ENCODE measurements around the gene GPRC5C. TPM values are rescaled to one million over a fixed set of nuclear protein-coding genes. Genes with fewer than 3 reads are reported as not detected.

GPRC5C gene
- total RNA-seq, 6 experiments from 2014 or later: not detected

DNA sequence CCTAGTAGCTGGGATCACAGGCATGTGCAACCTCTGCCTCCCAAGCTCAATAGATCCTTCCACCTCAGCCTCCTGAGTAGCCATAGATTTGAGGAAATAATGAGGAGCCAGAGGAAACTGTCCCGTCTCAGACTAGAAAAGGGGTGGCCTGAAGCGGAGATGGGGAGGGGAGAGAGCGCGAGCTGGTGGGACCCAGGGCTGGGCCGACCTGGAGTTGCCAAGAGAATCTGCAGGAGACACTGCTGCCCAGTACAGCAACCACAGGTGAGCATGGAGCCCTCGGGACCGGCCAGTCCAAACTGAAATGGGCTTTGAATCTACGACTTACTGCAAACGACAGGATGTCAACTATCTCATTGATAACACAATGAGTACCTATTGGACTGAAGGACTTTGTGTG lies 58.8 kb downstream of the GPRC5C start:
- peaks cover 18% of the 10 kb centered on the region for H3K9me3 Mint-ChIP-seq
- TF ChIP-seq, protein P1, sequence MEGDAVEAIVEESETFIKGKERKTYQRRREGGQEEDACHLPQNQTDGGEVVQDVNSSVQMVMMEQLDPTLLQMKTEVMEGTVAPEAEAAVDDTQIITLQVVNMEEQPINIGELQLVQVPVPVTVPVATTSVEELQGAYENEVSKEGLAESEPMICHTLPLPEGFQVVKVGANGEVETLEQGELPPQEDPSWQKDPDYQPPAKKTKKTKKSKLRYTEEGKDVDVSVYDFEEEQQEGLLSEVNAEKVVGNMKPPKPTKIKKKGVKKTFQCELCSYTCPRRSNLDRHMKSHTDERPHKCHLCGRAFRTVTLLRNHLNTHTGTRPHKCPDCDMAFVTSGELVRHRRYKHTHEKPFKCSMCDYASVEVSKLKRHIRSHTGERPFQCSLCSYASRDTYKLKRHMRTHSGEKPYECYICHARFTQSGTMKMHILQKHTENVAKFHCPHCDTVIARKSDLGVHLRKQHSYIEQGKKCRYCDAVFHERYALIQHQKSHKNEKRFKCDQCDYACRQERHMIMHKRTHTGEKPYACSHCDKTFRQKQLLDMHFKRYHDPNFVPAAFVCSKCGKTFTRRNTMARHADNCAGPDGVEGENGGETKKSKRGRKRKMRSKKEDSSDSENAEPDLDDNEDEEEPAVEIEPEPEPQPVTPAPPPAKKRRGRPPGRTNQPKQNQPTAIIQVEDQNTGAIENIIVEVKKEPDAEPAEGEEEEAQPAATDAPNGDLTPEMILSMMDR (IDR thresholded peaks at IDR 0.05): no peak
- H3K36me3 Mint-ChIP-seq (ENCODE audit: low read depth): no peaks in the 10 kb centered on the region

GRCh38 chr17:74491626-74492025 lies 59.7 kb downstream of the GPRC5C start:
- Mint-ChIP-seq H3K36me3 (ENCODE audit: low read depth) (no peaks in the 10 kb centered on the region), H3K9me3 (peaks cover 14% of the 10 kb centered on the region), H3K4me3 (no peak overlapping the region), H3K27ac (no peak overlapping the region), H3K4me1 (ENCODE audit: low read depth) (no peaks in the 10 kb centered on the region), H3K27me3 (ENCODE audit: insufficient read depth) (no peaks in the 10 kb centered on the region)
- DNase-seq: no peak
- TF ChIP-seq, protein P1 (IDR thresholded peaks at IDR 0.05): no peak

More for the DNA sequence above, 58.8 kb downstream of the GPRC5C start:
- Mint-ChIP-seq H3K4me3 (no peak overlapping the region), H3K27ac (no peak overlapping the region), H3K27me3 (ENCODE audit: insufficient read depth) (no peaks in the 10 kb centered on the region), H3K4me1 (ENCODE audit: low read depth) (no peaks in the 10 kb centered on the region)
- DNase-seq: no peak

DNA sequence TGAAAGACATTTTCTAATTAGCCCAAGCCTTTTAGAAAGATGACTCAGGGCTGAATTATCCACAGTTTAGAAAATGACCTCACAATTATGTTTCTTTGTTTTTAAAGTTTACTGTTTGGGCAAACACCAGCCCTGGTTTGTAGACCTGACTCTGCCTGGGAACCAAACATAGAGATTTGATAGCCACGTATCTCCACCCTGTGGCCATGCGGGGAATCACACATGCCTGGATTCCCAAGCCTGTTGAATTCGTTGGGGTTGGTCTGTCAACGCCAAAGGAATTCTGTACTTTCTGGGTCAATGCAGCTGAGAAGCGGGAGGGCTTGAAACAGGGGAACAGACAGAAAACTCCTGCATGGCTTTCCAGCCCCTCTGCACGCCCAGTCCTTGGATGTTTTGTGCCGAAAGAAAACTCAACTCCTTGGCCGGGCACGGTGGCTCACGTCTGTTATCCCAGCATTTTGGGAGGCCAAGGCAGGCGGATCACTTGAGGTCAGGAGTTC lies 61.5 kb downstream of the GPRC5C start:
- Mint-ChIP-seq H3K9me3 (peaks cover 18% of the 10 kb centered on the region), H3K4me1 (ENCODE audit: low read depth) (no peaks in the 10 kb centered on the region), H3K36me3 (ENCODE audit: low read depth) (no peaks in the 10 kb centered on the region), H3K27ac (no peak overlapping the region), H3K27me3 (ENCODE audit: insufficient read depth) (no peaks in the 10 kb centered on the region), H3K4me3 (no peak overlapping the region)
- TF ChIP-seq, protein P1 (IDR thresholded peaks at IDR 0.05): peak; percentile 83
- DNase-seq: peak; percentile 48

Other genes starting within 250 kb of the GPRC5C start
- gene RPL38, start 228.4 kb upstream of the GPRC5C start, total RNA-seq (2021; fragmentation: NEBNext Ultra II Directional; extraction: Animal tissue kit (Norgen Biotek cat#: 25700)): 100 to 1,000 TPM; 660 to 867 (median 812) TPM
- gene TTYH2, start 218.5 kb upstream of the GPRC5C start, total RNA-seq (2021; fragmentation: NEBNext Ultra II Directional; extraction: Animal tissue kit (Norgen Biotek cat#: 25700)): 1 to 10 TPM; 1.2 to 2.7 (median 1.9) TPM
- not detected for gene DNAI2, start 157.9 kb upstream of the GPRC5C start, total RNA-seq (2021; fragmentation: NEBNext Ultra II Directional; extraction: Animal tissue kit (Norgen Biotek cat#: 25700))
- not detected for gene KIF19, start 105.9 kb upstream of the GPRC5C start, total RNA-seq (2021; fragmentation: NEBNext Ultra II Directional; extraction: Animal tissue kit (Norgen Biotek cat#: 25700))
- not detected for gene BTBD17, start 70.2 kb upstream of the GPRC5C start, total RNA-seq (2021; fragmentation: NEBNext Ultra II Directional; extraction: Animal tissue kit (Norgen Biotek cat#: 25700))
- gene GPR142, start 64.6 kb upstream of the GPRC5C start, total RNA-seq (2021; fragmentation: NEBNext Ultra II Directional; extraction: Animal tissue kit (Norgen Biotek cat#: 25700)): not detected
- gene CD300A, start 34.5 kb downstream of the GPRC5C start, total RNA-seq (2021; fragmentation: NEBNext Ultra II Directional; extraction: Animal tissue kit (Norgen Biotek cat#: 25700)): not detected
- not detected for gene CD300LB, start 99.4 kb downstream of the GPRC5C start, total RNA-seq (2021; fragmentation: NEBNext Ultra II Directional; extraction: Animal tissue kit (Norgen Biotek cat#: 25700))
- not detected for gene CD300C, start 114.0 kb downstream of the GPRC5C start, total RNA-seq (2021; fragmentation: NEBNext Ultra II Directional; extraction: Animal tissue kit (Norgen Biotek cat#: 25700))
- not detected for gene CD300H, start 135.4 kb downstream of the GPRC5C start, total RNA-seq (2021; fragmentation: NEBNext Ultra II Directional; extraction: Animal tissue kit (Norgen Biotek cat#: 25700))
- not detected for gene CD300LD, start 160.2 kb downstream of the GPRC5C start, total RNA-seq (2021; fragmentation: NEBNext Ultra II Directional; extraction: Animal tissue kit (Norgen Biotek cat#: 25700))
- not detected for gene CD300E, start 191.7 kb downstream of the GPRC5C start, total RNA-seq (2021; fragmentation: NEBNext Ultra II Directional; extraction: Animal tissue kit (Norgen Biotek cat#: 25700))

Data from HFFc6 (cell line).